SK-N-SH (cell line): Measurements from ENCODE around the gene AFF3.

Experiments
- CHD2 ChIP-seq: fragments of 150-350 bp; IDR thresholded peaks from 2 replicates; pipeline ENCODE4 v1.6.1; 2018; ENCODE audit warnings: low read length; ENCODE audit not compliant: partially characterized antibody
- CTCF ChIP-seq: fragments of 200-600 bp; sonication (generic); IDR thresholded peaks from 2 replicates; pipeline ENCODE4 v1.6.1; 2017; ENCODE audit warnings: antibody characterized with exemption, mild to moderate bottlenecking, moderate library complexity
- EZH2phosphoT487 ChIP-seq: fragments of 200-600 bp; sonication (generic); IDR thresholded peaks from 2 replicates; pipeline ENCODE4 v1.6.1; 2017; ENCODE audit warnings: low read depth, mixed run types, mild to moderate bottlenecking, antibody characterized with exemption, moderate library complexity, borderline replicate concordance
- MEF2A ChIP-seq: IDR thresholded peaks from 2 replicates; pipeline ENCODE4 v1.4.0; 2012; ENCODE audit warnings: low read depth, borderline replicate concordance
- MXI1 ChIP-seq: IDR thresholded peaks from 2 replicates; pipeline ENCODE4 v1.6.1; 2012; ENCODE audit warnings: mild to moderate bottlenecking, low read depth, low read length, improper control_type of control experiment
- POLR2AphosphoS5 ChIP-seq: IDR thresholded peaks from 2 replicates; pipeline ENCODE4 v1.6.1; 2012; ENCODE audit warnings: low read depth, low read length
- RAD21 ChIP-seq: IDR thresholded peaks from 2 replicates; pipeline ENCODE4 v1.6.1; 2012; ENCODE audit warnings: mild to moderate bottlenecking, low read length
- RCOR1 ChIP-seq: fragments of 150-350 bp; IDR thresholded peaks from 2 replicates; pipeline ENCODE4 v1.6.1; 2017; ENCODE audit warnings: antibody characterized with exemption, low read length
- REST ChIP-seq: IDR thresholded peaks from 2 replicates; pipeline ENCODE4 v1.6.1; 2012; ENCODE audit warnings: mild to moderate bottlenecking, low read depth, low read length, moderate library complexity
- SIN3A ChIP-seq: IDR thresholded peaks from 2 replicates; pipeline ENCODE4 v1.6.1; 2012; ENCODE audit warnings: low read depth, mild to moderate bottlenecking, low read length, moderate library complexity, borderline replicate concordance
- SMC3 ChIP-seq: IDR thresholded peaks from 2 replicates; pipeline ENCODE4 v1.6.1; 2012; ENCODE audit warnings: low read depth, low read length, improper control_type of control experiment
- YY1 ChIP-seq: IDR thresholded peaks from 2 replicates; pipeline ENCODE4 v1.4.0; 2012; ENCODE audit warnings: low read depth, mild to moderate bottlenecking

- TF ChIP-seq CTCF (no peak), MXI1 (no peak), POLR2AphosphoS5 (no peak), EZH2phosphoT487 (no peak), SMC3 (no peak), CHD2 (no peak), RCOR1 (no peak), MEF2A (no peak), REST (no peak), YY1 (no peak), SIN3A (no peak), RAD21 (no peak)
These were observed 448.1 kb downstream of the AFF3 start for GRCh38 chr2:99694331-99694730.
